Smooth muscle cell (in vitro differentiated cells): Measurements from ENCODE around the gene ATG3. TPM values are rescaled to one million over a fixed set of nuclear protein-coding genes. Genes with fewer than 3 reads are reported as not detected.

Experiments used
- DNase-seq: peaks from one replicate; lab custom pipeline; 2025; ENCODE audit not compliant: unreplicated experiment; lab: John Stamatoyannopoulos, UW
- H2AFZ ChIP-seq: fragments of 200-600 bp; sonication (generic); 2 replicates; pipeline ENCODE4 v1.6.0; 2016; ENCODE audit warnings: antibody characterized with exemption, low read depth, mild to moderate bottlenecking
- H3F3A ChIP-seq: fragments of 200-600 bp; sonication (generic); 2 replicates; pipeline ENCODE4 v1.6.0; 2017; ENCODE audit warnings: antibody characterized with exemption, low read depth
- H3K27ac ChIP-seq: fragments of 200-600 bp; sonication (generic); 2 replicates; pipeline ENCODE4 v1.5.1; 2016; ENCODE audit warnings: low read depth, mild to moderate bottlenecking
- H3K27me3 ChIP-seq: fragments of 200-600 bp; sonication (generic); 2 replicates; pipeline ENCODE4 v1.6.1; 2016; ENCODE audit warnings: low read depth, mild to moderate bottlenecking
- H3K36me3 ChIP-seq: fragments of 200-600 bp; sonication (generic); 2 replicates; pipeline ENCODE4 v1.5.1; 2016; ENCODE audit warnings: low read depth
- H3K4me1 ChIP-seq: fragments of 200-600 bp; sonication (generic); 2 replicates; pipeline ENCODE4 v1.5.1; 2016; ENCODE audit warnings: low read depth
- H3K4me2 ChIP-seq: fragments of 200-600 bp; sonication (generic); 2 replicates; pipeline ENCODE4 v1.6.0; 2016; ENCODE audit warnings: mild to moderate bottlenecking
- H3K4me3 ChIP-seq: fragments of 200-600 bp; sonication (generic); 2 replicates; pipeline ENCODE4 v1.5.1; 2016; ENCODE audit warnings: mild to moderate bottlenecking
- H3K79me2 ChIP-seq: fragments of 200-600 bp; sonication (generic); 2 replicates; pipeline ENCODE4 v1.6.0; 2016; ENCODE audit warnings: low read depth, mild to moderate bottlenecking
- H3K9ac ChIP-seq: fragments of 200-600 bp; sonication (generic); 2 replicates; pipeline ENCODE4 v1.6.0; 2016; ENCODE audit warnings: low read depth
- H3K9me3 ChIP-seq: fragments of 200-600 bp; sonication (generic); replicated peaks from 2 replicates; pipeline ENCODE4 v1.5.1; 2016; ENCODE audit warnings: low read depth
- H4K20me1 ChIP-seq: fragments of 200-600 bp; sonication (generic); 2 replicates; pipeline ENCODE4 v1.6.0; 2016; ENCODE audit warnings: low read depth
- WGBS: methylation state at CpG from one replicate; pipeline ENCODE4 v1.1.7; 2016; ENCODE audit warnings: low lambda C conversion rate; 5-methylcytosine and 5-hydroxymethylcytosine counted together
- polyA plus RNA-seq: library from polyadenylated mRNA; unstranded; fragments of >200 nt; fragmentation: Nextera tagmentation; extraction: Ambion mirVana; gene quantifications from 2 replicates; pipeline ENCODE4 v1.2.1, GENCODE V29; 2016
- total RNA-seq: library from RNA; depleted of rRNA; stranded (reverse); fragments of >200 nt; gene quantifications from 2 replicates; pipeline ENCODE4 v1.2.3, GENCODE V29; 2014
- TF ChIP-seq, protein P1 (sequence below): fragments of 200-600 bp; sonication (generic); IDR thresholded peaks from 2 replicates; pipeline ENCODE4 v1.5.1; 2017; ENCODE audit warnings: borderline replicate concordance, mild to moderate bottlenecking, antibody characterized with exemption; ENCODE audit not compliant: insufficient read depth, poor library complexity, severe bottlenecking

ATG3 gene
- total and polyA plus RNA-seq, 2 experiments from 2014 or later, result 35.7 to 57.8 TPM

DNA sequence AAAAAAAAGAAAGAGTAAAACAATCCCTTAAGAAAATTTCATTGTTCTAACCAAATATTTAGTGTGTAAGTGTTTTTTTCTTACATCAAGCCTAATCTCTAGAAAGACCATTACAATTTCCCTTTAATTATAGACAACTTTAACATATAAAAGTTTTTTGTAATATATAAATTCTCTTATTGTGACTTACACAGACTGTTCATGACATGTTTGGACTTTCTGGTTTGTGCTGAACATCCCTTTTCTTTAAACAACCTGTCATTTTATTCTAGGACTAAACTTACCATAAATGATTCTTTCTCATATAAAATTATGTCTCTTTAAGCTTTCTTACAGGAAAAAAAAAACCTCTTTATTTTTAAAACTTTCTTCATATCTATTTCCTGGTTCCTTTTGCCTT lies 49.4 kb downstream of the ATG3 start:
- no peak overlapping the region for H3K4me3 ChIP-seq
- no peaks in the 10 kb centered on the region for H4K20me1 ChIP-seq
- H3K4me2 ChIP-seq, result no peak overlapping the region
- no peak overlapping the region for H3K27ac ChIP-seq
- no peak for DNase-seq
- H3F3A ChIP-seq, result no peaks in the 10 kb centered on the region
- no peak overlapping the region for H2AFZ ChIP-seq
- H3K27me3 ChIP-seq, result no peaks in the 10 kb centered on the region
- H3K36me3 ChIP-seq, result no peaks in the 10 kb centered on the region
- no peaks in the 10 kb centered on the region for H3K4me1 ChIP-seq
- no peak overlapping the region for H3K9ac ChIP-seq
- TF ChIP-seq, protein P1, sequence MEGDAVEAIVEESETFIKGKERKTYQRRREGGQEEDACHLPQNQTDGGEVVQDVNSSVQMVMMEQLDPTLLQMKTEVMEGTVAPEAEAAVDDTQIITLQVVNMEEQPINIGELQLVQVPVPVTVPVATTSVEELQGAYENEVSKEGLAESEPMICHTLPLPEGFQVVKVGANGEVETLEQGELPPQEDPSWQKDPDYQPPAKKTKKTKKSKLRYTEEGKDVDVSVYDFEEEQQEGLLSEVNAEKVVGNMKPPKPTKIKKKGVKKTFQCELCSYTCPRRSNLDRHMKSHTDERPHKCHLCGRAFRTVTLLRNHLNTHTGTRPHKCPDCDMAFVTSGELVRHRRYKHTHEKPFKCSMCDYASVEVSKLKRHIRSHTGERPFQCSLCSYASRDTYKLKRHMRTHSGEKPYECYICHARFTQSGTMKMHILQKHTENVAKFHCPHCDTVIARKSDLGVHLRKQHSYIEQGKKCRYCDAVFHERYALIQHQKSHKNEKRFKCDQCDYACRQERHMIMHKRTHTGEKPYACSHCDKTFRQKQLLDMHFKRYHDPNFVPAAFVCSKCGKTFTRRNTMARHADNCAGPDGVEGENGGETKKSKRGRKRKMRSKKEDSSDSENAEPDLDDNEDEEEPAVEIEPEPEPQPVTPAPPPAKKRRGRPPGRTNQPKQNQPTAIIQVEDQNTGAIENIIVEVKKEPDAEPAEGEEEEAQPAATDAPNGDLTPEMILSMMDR, result no peak
- no peaks in the 10 kb centered on the region for H3K79me2 ChIP-seq
- peaks cover 6% of the 10 kb centered on the region for H3K9me3 ChIP-seq

DNA sequence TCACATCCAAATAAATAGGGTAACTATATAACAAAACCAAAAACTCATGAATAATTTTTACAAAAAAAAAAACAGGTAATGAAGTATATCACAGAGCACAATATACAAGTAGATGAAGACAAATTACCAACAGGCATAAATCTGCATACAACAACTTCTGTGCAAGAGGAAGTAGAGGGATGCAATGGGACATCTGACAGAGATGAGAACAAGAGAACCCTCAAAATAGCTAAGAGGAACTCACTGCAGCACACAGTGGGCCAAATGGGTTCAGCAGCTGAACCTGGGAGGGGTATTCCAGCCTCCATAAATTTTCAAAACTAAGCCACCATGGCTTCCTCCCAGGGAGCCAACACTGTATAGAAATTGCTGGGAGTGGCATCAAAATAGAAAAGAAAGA lies 52.9 kb downstream of the ATG3 start:
- Histone ChIP-seq H3K4me1 (no peaks in the 10 kb centered on the region), H4K20me1 (no peaks in the 10 kb centered on the region), H3K79me2 (no peaks in the 10 kb centered on the region), H3F3A (no peaks in the 10 kb centered on the region), H3K4me2 (no peak overlapping the region), H2AFZ (no peak overlapping the region), H3K27me3 (no peaks in the 10 kb centered on the region), H3K36me3 (no peaks in the 10 kb centered on the region), H3K4me3 (no peak overlapping the region), H3K9me3 (peaks cover 6% of the 10 kb centered on the region), H3K9ac (no peak overlapping the region), H3K27ac (no peak overlapping the region)
- TF ChIP-seq, protein P1, result no peak
- no peak for DNase-seq

DNA sequence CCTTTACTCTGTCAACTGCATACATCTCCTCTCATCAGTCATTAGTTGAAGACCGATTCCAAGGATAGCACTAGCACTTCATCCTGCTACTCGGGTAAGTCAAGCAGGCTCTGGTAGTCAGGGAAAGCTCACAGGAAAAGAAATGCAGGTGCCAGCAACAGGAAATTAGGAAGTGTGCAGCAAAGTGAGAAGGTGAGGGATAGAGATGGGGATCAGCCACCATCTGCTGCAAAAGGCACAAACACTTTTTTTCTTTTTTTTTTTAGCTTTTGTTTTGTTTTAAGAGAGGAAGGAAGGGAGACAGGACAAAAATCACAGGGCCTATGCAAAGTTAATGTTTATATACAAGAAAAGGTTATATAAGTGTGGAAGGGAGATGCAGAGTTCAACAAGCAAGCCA lies 53.5 kb downstream of the ATG3 start:
- Histone ChIP-seq H4K20me1 (no peaks in the 10 kb centered on the region), H2AFZ (no peak overlapping the region), H3K9ac (no peak overlapping the region), H3K79me2 (no peaks in the 10 kb centered on the region), H3K9me3 (peaks cover 6% of the 10 kb centered on the region), H3K4me3 (no peak overlapping the region), H3K27ac (no peak overlapping the region), H3K4me1 (no peaks in the 10 kb centered on the region), H3K36me3 (no peaks in the 10 kb centered on the region), H3K4me2 (no peak overlapping the region), H3F3A (no peaks in the 10 kb centered on the region), H3K27me3 (no peaks in the 10 kb centered on the region)
- TF ChIP-seq, protein P1, result no peak
- WGBS, result 85% methylated on average over 2 of the region's 2 CpGs
- DNase-seq, result no peak

DNA sequence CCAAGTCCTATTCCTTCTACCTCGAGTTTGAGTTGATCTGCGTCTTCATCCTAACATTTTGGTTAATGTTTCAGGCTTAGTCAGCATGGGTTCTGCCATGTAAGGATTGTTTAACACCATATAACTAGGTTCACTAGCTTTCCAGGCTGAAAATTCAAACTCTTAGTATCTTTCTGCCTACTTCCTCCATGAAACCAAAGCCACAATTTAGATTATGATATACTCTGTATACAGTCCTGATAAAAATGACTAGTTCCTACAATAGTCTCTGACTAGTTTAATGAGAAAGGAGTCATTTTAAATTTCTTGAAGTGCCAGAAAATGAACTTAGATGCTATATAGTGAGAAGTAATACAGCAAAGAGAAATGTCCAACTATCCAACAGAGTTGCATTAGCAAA lies 55.9 kb downstream of the ATG3 start:
- TF ChIP-seq, protein P1, result no peak

More for the DNA sequence above, 55.9 kb downstream of the ATG3 start:
- Histone ChIP-seq H3K4me2 (no peak overlapping the region), H3K79me2 (no peaks in the 10 kb centered on the region), H3K27ac (no peak overlapping the region), H4K20me1 (no peaks in the 10 kb centered on the region), H2AFZ (no peak overlapping the region), H3K9ac (no peak overlapping the region), H3K9me3 (no peaks in the 10 kb centered on the region), H3F3A (no peaks in the 10 kb centered on the region), H3K27me3 (no peaks in the 10 kb centered on the region), H3K4me1 (no peaks in the 10 kb centered on the region), H3K4me3 (no peak overlapping the region), H3K36me3 (no peaks in the 10 kb centered on the region)
- DNase-seq, result no peak
- WGBS, result 17% methylated on average over 2 of the region's 2 CpGs
